ENCODE data around the gene DACT2.
"Not testable (repeated sequence)": the region's sequence is repeated elsewhere in the genome, so short reads cannot be mapped to it uniquely, and the experiment has no call there.

DACT2 gene

GRCh38 chr6:168319279-168320111, at the start of gene DACT2:
TSS of gene DACT2 (minus strand) at chr6:168319777. CDS start at chr6:168319633, 144 bp downstream.
- no peak for DNase-seq

DNA sequence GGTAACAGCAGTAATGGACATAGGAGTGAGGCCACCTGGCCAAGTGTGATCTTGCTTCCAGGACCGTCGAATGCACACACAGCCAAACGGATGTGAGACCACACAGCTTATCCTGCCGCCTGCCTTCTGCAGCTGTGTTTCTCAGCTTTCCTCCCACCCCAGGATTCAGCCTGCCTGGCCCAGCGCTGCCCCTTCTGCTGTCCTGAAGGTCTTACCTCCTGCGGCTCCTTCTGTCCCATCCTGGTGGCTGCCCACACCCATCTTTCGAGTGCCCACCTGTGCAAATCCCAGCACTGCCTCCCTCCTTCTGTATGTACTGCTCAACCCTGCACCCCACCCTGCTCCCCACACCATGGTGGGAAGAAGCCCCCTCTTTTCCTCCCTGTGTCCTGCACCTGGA, 49.4 kb upstream of the DACT2 start:
- no peak for DNase-seq

DNA sequence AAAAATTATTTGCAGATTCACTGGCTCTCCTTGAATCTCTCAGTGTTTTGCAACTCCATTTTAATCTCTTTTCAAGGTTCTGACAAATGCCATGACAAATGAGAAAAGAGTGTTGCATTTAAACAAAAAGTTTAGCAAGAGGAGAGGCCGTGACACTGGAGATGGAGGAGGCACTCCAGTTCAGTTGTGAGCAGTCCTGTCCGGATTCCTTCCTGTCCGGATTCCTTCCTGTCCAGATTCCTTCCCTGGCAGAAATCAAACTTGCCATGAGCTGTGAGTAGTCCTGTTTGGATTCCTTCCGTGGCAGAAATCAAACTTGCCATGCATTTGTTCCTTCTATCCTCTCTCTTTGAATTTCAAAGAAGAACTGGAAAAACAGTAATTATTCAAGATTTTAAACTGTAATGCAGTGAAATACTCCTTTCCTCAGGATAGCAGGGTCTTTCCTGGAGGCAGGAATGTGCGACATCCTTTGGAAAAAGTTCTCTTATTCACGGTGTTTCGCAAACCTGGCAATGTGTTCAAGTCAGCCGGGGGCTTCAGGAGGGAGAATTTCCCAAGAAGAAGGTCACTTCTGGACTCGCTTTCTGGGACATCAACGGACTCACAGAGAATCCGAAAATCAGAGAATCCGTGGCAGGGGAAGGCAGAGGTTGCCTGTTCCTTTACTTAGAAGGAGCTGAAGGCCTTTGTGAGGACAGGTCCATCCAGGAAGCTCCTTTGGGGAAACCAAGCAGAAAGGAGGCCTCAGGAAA, 48.7 kb upstream of the DACT2 start:
- no peak for DNase-seq

GRCh38 chr6:168367285-168367751, 47.7 kb upstream of the DACT2 start:
- DNase-seq, result no peak

DNA sequence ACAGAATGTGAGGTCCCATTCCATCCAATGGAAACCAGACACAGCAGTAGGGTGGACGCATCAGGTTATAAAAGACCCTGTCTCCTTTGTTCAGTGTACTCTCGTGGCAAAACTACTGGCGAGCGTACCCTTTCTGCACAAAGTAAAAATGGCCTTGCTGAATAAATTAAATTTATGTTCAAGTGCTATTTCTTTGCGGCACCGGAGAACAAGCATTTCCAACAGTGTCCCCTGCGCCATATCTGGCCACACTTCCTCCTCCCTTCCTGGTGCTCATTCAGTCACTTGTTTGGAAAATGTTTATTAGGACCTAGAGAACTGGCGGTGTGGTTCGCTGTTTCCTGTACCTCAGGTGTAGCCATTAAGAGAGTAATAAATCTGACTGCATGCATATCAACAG, 46.9 kb upstream of the DACT2 start:
- no peak for DNase-seq

DNA sequence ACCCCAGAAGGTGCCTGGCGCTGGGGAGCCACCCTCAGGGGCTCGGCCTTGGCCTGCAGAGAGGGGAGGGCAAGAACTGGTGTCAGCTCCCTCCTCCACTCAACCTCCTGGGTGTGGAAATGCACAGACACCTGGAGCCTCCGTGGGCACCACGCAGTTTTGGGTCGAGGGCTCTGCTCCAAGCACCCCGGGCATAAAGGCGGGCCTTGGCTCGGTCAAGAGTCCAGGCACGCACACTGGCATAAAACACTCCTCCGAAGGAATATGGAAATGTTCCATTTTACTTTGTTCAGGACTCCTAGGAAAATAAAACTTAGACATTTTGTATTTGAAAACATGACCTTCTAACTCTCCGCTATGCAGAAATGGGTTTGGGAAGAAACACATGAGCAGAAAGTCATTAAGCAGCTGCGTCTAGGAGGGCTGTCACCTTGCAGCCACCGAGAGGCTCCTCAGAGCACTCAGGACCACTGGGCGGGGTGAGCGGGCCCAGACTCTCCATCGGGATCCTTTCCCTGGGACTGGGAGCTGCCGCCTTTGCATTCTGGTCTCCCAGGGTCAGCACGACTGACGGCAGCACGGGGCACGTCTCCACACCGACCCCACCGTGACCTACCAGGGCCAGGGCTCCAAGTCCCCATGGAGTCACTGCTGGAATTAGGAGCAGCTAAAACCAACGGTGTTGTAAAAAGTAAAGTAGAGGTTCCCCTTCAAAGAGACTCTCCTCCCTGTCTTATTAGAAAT, 46.0 kb upstream of the DACT2 start:
- DNase-seq, result no peak

GRCh38 chr6:168364793-168365421, 45.3 kb upstream of the DACT2 start:
- DNase-seq, result no peak

DNA sequence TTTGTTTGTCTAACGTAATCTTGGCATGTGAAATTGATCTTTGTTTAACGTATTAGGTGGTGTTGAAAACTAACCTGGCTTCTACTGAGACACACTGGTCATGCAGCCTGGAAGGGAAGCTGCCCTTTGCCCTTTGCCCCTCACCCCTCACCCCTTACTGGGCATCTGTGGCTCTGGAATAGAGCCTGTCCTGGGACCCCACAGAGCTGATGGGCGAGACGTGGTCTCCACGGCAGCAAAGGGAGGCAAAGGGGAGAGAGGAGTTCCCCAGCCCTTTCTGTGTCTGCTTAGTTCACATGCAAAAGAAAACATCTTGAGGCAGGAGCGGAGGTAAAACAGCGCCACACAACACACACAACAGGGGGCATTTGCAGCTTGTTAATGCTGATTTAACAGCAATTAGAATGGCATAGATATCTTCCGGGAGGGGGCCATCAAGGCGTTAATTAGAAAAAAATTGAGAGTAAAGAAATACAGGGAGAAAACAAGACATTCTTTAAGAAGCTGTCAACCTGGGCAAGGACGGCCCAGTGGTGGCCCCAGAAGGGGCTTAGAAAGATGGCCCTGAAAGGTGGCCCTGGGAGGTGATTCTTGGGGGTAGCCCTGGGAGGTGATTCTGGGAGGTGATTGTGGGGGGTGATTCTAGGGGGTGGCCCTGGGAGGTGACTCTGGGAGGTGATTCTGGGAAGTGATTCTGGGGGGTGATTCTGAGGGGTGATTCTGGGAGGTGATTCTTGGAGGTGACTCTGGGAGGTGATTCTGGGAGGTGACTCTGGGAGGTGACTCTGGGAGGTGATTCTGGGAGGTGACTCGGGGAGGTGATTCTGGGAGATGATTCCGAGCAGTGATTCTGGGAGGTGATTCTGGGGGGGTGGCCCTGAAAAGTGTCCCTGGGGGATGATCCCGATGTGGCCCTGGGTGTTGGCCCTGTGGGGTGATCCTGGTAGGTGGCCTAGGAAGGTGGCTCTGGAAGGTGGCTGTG, 44.5 kb upstream of the DACT2 start:
- no peak for DNase-seq

- no peak for DNase-seq
Measured at GRCh38 chr6:168363302-168363701, 43.7 kb upstream of the DACT2 start.

DNA sequence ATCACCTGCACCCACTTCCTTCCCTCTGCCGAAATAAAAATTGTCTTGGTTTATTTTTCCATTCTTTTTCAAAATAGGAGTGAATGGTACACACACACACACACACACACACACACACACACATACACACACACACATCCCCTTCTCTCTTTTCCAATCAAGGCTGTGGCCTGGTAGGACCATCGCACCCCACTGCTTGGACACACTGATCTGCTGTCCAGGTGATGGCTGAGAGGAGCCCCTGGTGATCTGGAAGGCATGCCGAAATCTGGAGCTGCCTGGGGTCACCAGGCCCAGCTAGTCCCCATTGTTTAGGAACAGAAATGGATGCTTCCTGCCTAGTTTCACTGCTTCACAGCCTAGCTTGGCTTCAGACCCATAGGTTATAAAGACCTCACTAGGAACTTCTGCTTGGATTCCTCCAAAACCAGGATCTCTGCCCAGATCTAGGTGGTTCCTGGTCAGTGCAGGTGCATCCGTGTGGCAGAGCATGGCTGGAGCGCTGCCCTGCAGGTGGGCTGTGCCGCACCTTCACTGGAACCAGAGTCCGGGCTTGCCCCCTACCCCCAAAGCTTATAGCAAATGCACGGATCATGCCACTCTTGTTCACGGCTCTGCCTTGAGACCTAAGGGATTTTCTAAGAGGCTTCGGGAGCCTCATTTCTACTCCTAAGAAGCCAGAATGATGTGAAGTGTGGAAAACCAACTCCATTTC, 42.9 kb upstream of the DACT2 start:
- no peak for DNase-seq

DNA sequence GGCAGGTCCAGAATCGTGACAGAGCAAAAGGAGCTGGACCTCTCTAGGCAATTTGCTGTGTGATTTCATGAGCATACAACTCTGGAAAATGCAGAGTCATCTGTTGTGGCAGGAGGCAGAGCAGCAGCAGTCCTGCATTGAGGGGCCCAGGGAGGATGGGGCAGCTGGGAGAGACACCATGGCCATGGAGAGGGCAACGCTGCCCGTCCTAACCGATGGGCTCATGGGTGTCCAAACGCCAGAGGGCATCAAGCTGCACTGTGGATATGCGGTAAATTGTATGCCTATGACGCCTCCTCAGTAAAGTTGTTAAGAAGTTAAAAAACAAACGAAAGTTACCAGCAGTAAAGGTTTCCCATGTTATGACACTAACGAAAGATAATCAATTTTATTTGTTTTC, 42.2 kb upstream of the DACT2 start:
- no peak for DNase-seq

DNA sequence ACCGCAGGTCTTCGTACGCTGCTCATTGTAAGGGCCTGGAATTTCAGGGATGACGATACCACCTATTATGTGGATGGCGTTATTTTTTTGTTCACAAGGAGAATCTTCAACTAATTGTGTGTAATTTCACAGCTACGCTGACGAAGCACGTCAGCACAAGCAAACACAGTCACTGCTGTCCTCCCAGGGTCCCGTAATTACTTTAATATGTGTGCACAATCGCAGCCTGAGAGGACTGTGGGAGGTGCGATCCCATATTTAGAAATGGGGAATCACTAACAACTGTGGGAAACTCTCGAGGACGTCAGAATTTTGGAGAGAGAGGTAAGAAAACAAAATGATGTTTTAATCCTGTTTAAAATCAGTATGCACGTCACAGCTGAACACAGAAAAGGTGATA, 40.2 kb upstream of the DACT2 start:
- DNase-seq, result no peak

DNA sequence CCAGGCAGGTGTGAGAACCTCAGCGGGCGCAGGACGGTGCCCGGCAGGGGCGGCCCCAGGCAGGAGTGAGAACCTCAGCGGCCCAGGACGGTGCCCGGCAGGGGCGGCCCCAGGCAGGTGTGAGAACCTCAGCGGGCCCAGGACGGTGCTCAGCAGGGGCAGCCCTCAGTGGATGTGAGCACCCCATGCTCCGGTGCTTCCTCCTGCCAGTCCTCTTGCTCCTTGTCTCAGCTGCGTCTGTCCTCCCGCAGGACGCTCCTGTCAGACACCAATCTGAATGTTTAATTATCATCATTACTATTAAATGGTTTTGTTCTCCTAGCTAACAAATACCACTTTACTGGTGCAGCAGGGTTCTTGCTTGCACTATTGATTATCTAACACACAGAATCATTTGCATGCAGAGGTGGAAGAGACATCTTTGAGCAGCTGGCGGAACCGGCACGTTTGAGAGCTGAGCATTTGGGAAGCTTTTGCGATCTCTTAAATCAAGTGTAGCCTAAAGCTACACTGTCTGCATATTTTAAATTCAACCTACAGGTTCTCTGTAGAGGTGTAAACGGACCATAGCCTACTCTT, 39.4 kb upstream of the DACT2 start:
- DNase-seq, result no peak

GRCh38 chr6:168356872-168357271, 37.3 kb upstream of the DACT2 start:
- DNase-seq, result not testable (repeated sequence)

GRCh38 chr6:168355716-168356522, 36.3 kb upstream of the DACT2 start:
- no peak for DNase-seq

GRCh38 chr6:168354338-168354737, 34.8 kb upstream of the DACT2 start:
- no peak for DNase-seq

DNA sequence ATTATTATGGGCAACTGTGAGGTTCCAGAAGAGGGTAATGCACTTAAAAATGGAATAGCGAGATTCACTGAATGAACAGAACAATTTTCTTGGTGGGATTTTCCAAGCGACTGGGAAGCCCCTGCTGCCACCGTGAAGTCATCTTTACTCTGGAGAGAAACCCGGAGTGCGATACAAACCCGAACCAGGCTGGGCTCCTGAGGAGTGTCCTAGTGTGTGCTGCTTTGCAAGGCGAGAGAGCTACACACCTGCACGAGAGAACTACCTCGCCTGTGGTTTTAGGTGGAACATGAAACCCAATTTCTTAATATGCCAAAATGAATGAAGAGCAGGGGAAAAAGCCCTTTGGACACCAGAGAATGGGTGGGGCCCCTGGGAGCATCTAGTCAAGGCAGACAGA, 33.5 kb upstream of the DACT2 start:
- DNase-seq, result no peak

DNA sequence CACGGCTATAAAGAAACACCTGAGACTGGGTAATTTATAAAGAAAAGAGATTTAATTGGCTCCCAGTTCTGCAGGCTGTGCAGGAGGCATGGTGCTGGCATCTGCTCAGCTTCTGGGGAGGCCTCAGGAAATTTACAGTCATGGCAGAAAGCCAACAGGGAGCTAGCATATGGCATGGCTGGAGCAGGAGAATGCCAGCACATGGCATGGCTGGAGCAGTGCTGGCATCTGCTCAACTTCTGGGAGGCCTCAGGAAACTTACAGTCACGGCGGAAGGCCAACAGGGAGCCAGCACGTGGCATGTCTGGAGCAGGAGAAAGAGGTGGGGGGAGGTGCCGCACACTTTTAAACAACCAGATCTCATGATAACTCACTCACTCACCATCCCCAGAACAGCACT, 32.5 kb upstream of the DACT2 start:
- no peak for DNase-seq

- DNase-seq, result no peak
Measured at GRCh38 chr6:168349718-168350210, 30.2 kb upstream of the DACT2 start.

GRCh38 chr6:168348186-168348585, 28.6 kb upstream of the DACT2 start:
- DNase-seq, result no peak

Data from inflammatory macrophage treated with lipopolysaccharide for 4 hours (primary cell).